UCSD-AML1 (cell line): ENCODE measurements around the gene ASPA.
"Not testable (repeated sequence)": the region's sequence is repeated elsewhere in the genome, so short reads cannot be mapped to it uniquely, and the experiment has no call there.

Experiments
- DNase-seq: peaks from one replicate; lab custom pipeline; 2025; ENCODE audit not compliant: unreplicated experiment; lab: John Stamatoyannopoulos, UW

Gene ASPA

DNA sequence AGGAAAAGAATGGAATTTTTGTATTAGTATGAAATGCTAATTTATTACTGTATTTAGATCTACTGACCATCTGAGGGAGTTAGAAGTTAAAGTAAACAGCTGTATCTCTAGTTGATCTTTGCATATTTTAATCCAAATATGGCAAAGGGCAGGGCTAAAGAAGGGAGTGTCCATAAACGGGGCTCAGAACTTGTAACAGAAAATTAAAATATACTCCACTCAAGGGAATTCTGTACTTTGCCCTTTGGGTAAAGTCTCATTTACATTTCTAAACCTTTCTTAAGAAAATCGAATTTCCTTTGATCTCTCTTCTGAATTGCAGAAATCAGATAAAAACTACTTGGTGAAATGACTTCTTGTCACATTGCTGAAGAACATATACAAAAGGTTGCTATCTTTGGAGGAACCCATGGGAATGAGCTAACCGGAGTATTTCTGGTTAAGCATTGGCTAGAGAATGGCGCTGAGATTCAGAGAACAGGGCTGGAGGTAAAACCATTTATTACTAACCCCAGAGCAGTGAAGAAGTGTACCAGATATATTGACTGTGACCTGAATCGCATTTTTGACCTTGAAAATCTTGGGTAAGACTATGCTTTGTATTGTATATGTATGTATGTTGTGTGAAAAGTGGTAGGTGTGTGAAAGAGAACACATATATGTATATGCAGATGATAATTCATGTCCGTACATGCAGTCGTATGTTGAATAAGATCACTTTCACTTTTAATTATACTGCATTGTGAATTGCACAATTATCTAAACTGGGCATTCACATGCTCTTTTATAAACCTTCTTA is at the start of gene ASPA:
TSS of gene ASPA (plus strand) at position 186 of the 799 bp plus-strand sequence. CDS start at position 349, 163 bp downstream.
- DNase-seq: no peak

DNA sequence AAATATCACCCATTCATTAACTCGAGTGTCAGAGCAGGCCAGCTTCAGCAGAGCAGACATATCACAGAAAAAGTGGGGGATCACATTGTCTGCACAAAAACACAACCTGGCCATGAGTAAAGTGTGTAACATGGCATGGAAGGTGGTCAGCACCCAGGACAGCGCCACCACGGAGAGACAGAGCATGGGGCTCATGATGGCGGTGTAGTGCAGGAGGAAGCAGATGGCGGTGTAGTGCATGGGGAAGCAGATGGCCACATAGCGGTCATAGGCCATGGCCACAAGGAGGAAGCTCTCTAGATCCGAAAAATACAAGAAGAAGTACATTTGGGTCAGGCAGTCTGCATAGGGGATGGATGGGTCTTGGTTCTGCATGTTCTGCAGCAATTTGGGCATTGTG is 42.6 kb upstream of the ASPA start:
- DNase-seq: peak; percentile 80

DNA sequence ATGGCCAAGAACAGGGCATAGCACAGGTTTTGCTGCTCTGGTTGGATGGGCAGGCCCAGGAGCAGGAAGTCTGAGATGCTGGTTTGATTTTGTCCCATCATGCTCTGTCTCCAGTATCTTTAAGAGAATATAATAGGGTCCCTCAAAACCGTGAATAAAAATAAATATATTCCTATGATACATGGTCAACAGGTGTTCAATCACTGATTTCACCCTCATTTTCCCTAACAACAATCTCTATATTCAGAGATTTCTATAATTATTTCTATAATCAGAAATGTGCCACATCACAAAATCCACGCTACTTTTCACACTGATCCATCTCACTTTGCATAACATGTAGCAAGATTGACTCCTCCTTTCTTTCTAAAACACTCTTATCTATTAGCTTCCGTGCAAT is 42.1 kb upstream of the ASPA start, which contains the start of gene OR1E2:
TSS of gene OR1E2 (minus strand) at position 101 of the 400 bp plus-strand sequence. CDS start at position 101, 0 bp downstream.
- no peak for DNase-seq

DNA sequence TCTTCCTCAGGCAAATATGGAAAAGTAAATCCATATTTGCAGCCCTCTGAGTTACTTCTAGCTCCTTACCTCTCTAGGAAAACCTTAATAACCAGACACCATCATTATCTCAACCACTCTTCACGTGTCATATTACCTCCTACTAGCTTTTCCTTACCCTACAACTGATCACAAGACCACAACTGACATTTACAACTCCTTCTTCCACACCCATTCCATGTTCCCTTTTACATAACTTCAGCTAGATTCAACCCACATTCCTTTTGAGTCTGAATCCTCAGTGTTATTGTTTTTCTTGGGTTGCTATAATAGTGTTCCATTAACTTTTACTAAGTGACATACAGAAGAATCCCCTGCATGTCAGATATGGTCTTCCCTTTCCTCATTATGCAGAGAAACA is 37.4 kb upstream of the ASPA start:
- no peak for DNase-seq

DNA sequence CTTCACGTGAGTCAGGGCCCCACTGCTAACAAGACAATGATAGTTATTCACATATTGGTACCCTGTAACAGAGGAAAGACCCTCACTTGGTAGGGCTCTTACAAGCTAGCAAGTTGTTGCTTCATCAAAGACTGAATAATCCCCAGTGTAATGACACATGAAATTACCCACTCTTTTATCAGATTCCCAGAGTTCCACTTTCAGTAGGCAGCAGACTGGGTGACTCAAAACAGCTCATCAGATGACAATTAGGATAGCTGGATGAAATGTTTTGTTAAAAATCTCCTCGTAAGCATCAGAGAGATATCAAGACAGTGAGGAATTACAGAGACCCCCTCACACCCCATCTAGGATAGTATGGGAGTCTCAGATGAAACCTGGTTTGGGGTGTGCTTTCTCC is 35.3 kb upstream of the ASPA start:
- DNase-seq: no peak

DNA sequence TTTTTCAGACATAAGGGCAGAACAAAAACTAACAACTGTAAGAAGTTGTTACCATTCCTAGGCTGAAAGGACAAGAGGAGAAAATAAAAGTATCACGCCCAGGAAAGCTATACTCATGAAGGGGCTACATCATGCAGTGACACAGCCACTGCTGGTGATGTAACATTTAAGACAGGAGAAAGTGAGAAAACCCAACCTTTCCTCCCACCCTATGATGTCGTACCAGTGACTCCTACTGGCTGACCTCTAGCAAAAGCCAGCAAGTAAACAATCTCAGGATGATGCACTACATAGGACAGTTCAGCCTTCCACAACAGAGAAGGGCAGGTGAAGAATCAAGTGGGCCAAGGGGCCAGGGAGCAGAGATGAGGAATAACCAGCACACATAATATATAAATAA is 28.2 kb upstream of the ASPA start:
- no peak for DNase-seq

DNA sequence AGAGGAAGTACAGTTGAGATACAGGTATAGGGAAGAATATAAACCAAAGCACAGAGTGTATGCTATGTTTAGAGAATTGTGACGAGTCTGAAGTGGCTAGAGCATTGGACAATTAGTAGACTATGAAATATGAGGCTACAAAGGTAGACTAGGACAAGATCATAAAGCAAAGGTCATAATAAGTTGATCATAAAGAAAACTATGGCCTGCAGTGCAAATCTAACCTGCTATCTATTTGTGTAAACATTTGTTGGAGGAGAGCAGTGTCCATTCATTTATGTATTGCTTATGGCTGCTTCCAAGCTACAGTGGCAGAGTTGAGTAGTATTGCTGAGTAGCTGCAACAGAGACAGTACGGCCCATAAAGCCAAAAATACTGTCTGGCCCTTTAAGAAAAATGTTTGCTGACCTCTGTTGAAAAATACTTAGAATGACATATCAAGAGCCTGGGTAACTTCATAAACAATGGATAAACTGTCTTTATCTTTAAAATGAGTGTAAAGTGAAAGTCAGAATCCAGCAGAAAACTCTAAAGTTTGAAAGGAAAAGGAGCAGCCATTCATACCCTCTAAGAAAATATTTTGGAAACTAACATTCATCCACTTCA is 27.6 kb upstream of the ASPA start:
- DNase-seq: no peak

DNA sequence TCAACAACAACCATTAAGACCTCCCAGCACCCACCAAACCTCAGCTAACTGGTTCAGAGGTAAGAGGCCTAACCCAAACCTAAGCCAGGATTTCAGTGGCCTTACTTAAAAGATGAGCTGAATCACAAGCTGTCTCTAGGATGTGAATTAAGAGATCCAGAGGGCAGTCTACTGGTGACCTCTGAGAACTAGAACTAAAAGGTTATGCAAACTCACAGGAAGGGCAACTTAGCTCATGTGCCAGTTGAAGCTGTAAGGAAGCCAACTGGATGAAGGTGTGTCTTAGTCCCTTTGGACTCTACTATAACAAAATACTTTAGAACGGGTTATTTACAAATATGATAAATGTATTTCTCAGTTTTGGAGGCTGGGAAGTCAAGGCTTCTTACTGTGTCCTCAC is 9.4 kb upstream of the ASPA start:
- DNase-seq: not testable (repeated sequence)

DNA sequence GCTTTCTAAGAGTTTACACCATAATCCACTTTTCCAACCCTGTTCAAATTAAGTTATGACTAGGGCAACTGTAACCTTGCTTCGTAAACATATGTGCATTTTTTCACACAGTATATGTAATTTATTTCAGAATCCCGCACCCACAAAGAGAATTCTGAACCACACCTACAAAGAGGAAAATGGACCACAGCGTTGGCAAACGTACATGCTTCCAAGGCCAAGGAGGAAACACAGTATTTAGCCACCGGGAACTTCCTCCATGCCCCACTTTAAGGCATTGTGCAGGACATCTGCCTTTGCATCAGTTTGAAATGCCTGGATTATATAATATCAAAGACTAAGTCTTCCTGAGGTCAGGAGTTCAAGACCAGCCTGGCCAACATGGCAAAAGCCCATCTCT is 6.3 kb upstream of the ASPA start:
- no peak for DNase-seq

DNA sequence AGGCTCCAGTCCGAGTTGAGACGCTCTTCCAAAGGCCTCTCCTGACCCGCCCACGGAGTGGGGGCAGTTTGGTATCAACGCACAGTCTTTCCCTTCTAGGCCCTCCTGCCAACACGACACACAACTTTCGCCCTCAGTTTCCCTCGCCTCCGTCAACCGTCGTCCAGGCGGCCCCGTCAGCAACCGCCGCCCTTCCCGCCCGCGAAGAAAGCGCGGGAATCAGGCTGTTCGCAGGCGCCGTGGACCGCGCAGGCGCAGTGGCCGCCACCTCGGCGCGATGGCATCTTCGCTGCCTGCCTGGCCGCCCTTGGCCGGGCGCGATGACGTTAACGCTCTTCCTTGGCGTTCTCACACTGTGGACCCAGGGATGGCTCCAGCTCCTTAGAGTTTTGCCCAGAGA is 4.2 kb upstream of the ASPA start, which contains the start of gene SPATA22:
TSS of gene SPATA22 (minus strand) at position 221 of the 400 bp plus-strand sequence. CDS start 2,494 bp downstream, outside the sequence.
- no peak for DNase-seq

DNA sequence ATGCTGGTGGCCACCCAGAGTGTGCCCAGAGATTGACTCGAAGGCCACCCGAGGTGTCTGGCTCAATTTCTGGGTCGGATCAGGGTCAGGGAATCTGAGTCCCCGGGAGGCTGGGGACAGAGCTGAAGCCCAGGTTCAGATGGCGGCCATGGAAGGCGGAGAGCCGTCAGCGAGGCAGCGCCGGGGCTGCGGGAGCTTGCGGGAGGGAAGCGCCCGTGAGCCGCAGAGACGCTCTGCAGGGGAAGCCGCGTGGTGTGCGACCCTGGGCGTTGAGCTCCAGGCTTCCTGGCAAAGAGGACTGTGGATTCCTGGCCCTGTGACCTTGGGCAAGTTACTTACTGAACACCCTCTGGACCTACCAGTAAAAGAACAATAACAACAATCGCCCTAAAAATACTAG is 3.7 kb upstream of the ASPA start:
- DNase-seq: no peak

DNA sequence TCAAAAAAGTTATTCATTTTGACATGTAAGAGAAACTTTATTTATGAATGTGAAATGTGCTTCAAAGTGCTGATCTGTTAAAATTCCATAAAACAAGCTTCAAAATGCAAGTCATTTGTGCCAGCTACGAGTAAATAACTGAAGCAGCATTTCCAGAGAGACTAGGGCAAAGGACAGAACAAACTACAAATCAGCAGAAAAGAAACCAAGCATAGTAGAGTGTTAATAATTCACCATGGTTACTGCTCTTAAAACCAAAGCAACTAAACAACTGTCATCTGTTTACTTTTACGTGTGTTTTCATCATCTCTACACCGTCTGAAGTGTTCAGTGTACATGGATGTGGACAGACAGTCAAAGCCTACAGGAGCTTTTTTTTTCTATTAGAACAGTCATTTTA is 1.6 kb upstream of the ASPA start:
- no peak for DNase-seq

DNA sequence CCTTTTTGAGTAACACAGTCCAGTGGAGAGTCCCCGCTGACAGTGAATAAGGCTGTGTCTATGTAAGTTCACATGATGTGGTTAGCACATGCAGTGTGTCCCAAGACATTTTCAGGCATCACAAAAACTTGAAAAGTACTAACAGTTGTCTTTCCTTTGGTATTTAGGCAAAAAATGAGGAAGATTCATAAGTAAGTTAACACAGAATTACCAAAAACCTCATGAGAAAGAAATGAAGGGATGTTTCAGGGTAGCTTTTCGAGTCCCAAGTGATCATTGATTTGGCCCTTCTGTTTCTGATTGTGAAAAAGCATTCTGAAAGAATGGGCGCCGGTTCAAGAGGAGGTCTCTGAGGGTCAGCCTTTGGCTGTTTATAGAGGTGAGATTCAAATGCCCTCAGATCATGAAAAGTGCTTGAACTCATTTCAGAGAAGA is 529 bp upstream of the ASPA start:
- no peak for DNase-seq

DNA sequence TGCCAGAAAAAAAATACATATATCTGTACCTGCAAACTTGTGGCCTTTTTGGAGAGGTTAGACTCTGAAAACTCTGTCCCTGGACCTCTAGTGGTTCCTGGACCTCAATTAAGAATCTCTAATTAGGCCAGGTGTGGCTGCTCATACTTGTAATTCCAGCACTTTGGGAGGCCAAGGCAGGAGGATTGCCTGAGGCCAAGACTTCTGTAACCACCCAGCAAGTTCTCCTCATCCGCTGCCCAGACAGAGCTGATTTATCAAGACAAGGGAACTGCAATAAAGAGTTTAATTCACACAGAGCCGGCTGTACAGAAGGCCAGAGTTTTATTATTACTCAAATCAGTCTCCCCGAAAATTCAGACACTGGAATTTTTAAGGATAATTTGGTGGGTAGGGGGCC is 4.2 kb downstream of the ASPA start:
- no peak for DNase-seq

DNA sequence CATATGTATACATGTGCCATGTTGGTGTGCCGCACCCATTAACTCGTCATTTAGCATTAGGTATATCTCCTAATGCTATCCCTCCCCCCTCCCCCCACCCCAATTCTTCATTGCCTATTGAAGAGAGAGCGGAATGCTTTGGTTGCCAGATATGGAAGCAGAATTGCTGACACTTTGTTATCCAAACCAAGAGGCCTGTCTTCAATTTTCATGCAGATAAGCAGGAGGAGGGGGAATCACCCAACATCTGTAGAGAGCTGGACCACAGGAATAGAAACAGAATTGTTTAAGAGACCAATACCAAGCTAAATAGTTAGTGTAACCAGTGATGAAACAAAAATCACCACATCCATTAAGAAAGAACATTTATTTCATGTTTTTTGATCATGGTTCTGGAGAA is 7.1 kb downstream of the ASPA start:
- DNase-seq: no peak

DNA sequence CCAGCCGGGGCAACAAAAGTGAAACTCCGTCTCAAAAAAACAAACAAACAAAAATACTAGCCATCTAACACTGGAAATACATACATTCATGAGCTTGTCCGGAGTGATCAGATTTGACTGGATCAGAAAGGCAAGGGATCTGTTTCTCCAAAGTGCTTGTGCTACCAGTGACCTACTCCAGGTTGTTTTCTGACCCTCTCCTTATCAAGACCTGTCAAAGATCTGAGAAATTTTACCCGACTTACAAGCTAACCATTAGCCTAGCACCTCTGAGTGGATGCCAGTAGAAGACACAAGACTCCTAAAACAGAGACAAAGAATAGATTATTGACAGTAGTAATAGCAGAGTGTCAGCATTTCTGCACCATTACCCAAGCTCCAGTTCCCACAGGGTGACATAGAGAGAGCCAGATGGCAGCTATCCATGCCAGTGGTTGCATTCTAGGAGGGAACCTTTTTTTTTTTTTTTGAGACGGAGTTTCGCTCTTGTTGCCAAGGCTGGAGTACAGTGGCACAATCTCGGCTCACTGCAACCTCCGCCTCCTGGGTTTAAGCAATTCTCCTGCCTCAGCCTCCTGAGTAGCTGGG is 9.8 kb downstream of the ASPA start:
- DNase-seq: no peak

DNA sequence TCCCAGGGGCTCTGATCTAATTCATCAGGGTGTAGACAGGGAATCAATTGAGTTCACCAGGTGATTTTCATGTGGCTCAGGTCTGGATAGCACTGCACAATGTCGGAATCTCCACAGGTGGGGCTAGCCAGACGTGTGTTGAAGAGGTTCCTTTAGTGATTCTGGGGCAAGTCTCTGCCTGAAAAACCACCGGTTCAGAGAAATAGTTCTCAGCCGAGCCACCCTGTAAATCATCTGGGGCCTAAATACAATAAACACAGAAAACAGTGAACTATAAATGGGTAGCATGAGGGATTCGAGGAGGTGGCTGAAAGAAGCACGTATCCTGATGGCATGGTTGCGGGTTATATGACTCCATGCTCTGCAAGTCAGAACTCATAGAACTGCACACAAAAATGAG is 21.3 kb downstream of the ASPA start:
- no peak for DNase-seq

DNA sequence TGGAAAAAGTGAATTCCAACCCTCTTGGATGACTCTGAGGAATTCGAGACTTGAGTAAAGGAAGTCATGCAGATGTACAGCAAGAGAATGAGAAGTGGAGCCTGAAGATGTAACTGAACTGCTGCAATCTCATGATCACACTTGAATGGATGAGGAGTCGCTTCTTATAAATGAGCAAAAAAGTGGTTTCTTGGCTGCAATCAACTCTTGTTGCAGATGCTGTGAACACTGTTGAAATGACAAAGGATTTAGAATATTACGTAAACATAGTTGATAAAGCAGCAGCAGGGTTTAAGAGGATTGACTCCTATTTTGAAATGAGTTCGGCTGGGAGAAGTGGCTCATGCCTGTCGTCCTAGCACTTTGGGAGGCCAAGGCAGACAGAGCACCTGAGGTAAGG is 25.5 kb downstream of the ASPA start:
- no peak for DNase-seq

DNA sequence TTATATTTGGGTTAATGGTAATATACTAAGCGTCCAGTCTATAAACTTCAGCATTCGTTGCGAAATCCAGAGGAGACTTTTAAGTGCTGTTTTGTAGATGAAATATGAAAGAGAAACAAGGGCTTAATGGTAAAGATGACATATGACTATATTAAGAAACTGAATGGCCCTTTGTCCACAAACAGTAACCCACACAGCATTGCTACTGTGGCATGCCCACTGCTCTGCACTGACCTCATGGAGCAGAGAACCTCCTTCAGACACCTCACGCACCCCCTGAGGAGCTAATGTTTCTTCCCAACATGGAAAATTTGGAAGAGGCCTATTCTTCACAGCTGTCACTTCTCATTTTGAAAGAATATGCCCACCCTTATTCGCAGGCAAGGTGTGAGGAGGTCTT is 26.7 kb downstream of the ASPA start:
- DNase-seq: no peak

DNA sequence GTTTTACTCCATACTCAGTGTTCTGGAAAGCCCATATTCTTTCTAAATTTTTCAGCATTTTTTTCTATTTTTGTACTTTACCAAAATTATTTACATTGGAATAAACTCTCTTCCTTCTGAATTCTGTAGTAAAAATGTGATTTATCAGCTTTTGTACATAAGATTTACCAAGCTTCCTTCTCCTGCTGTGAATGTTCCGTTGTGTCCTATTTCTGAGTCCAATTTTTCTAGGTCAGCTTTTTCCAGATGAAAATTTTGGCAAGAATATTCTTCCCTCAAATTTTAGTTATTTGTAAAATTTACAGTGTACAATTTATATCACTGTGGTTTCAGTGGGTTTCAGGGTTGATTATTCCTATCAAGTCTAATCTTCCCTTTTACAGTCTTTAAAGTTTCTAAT is 27.5 kb downstream of the ASPA start:
- no peak for DNase-seq

DNA sequence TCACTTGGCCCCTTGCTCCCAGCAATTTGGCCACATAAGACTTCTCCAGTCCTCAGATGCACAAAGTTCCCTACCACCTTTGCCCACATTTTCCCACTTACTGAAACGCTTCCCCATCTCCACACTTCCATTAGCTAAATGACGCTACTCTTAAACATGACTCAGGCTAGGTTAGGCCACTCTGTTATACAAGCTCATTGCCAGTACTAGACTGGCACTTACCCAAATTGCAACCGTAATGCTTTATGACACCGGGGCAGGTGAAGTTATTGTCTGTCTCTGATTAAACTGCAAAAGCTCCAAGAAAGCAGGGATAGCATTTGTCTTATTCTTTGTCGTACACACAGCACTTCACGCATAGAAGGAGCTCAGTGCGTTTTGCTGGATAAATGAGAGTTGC is 29.2 kb downstream of the ASPA start:
- no peak for DNase-seq

DNA sequence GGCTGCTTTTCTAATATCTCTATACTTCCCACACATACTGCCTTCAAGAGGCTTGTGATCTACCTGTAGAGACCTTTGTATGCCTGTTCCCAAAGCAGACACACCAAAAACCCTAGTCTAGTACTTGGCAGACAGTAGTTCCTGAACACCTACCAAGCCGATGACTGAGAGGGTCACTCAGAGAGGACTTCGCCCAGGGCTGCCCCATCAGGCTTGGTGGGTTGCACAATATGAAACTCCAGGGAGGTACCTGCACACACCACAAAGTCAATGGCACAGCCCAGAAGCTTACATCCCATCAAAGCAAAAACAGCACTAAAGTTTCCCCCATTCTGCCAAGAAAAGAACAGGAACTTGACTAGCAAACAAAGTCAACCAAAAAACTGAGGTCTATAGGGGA is 30.3 kb downstream of the ASPA start:
- no peak for DNase-seq
